ENCODE data around the gene DCAF11.
A peak's percentile ranks its signal among the peaks of the same experiment; 100 is the strongest.

The DCAF11 gene

GRCh38 chr14:24110523-24110922 is 4.1 kb upstream of the DCAF11 start:
- Histone ChIP-seq H3K4me1 (ENCODE audit: control insufficient read depth, insufficient read depth, low read length, poor library complexity, severe bottlenecking) (no peaks in the 10 kb centered on the region), H3K4me3 (ENCODE audit: extremely low read depth, insufficient read depth, low read length, poor library complexity, severe bottlenecking) (no peak overlapping the region), H3K27ac (ENCODE audit: low read depth, low read length, severe bottlenecking) (no peak overlapping the region), H3K36me3 (ENCODE audit: control insufficient read depth, insufficient read depth, low read length) (no peaks in the 10 kb centered on the region), H3K9me3 (ENCODE audit: control insufficient read depth, low read length) (no peaks in the 10 kb centered on the region)
- no CpG with 5 or more reads among the region's 1 CpG for WGBS, 2 experiments (ENCODE audit: insufficient coverage in 2 of 2)

GRCh38 chr14:24113379-24113800 is 1.2 kb upstream of the DCAF11 start:
- Histone ChIP-seq H3K27ac (ENCODE audit: low read depth, low read length, severe bottlenecking) (peak overlapping the region; percentile 97), H3K36me3 (ENCODE audit: control insufficient read depth, insufficient read depth, low read length) (peaks cover 14% of the 10 kb centered on the region), H3K4me3 (ENCODE audit: extremely low read depth, insufficient read depth, low read length, poor library complexity, severe bottlenecking) (peak overlapping the region; percentile 80), H3K4me1 (ENCODE audit: control insufficient read depth, insufficient read depth, low read length, poor library complexity, severe bottlenecking) (peaks cover 5% of the 10 kb centered on the region), H3K9me3 (ENCODE audit: control insufficient read depth, low read length) (no peaks in the 10 kb centered on the region)
- 12 to 13% methylated on average over 5 to 12 of the region's 15 CpGs for WGBS, 2 experiments (ENCODE audit: insufficient coverage in 2 of 2)

GRCh38 chr14:24113801-24114531 is 611 bp upstream of the DCAF11 start:
- peaks cover 5% of the 10 kb centered on the region for H3K4me1 ChIP-seq (ENCODE audit: control insufficient read depth, insufficient read depth, low read length, poor library complexity, severe bottlenecking)
- no peaks in the 10 kb centered on the region for H3K9me3 ChIP-seq (ENCODE audit: control insufficient read depth, low read length)
- H3K4me3 ChIP-seq (ENCODE audit: extremely low read depth, insufficient read depth, low read length, poor library complexity, severe bottlenecking): peak overlapping the region; percentile 80
- peaks cover 19% of the 10 kb centered on the region for H3K36me3 ChIP-seq (ENCODE audit: control insufficient read depth, insufficient read depth, low read length)
- 0 to 1% methylated on average over 39 to 41 of the region's 42 CpGs for WGBS, 2 experiments (ENCODE audit: insufficient coverage in 2 of 2)
- H3K27ac ChIP-seq (ENCODE audit: low read depth, low read length, severe bottlenecking): peak overlapping the region; percentile 97

GRCh38 chr14:24115422-24116127 is 998 bp downstream of the DCAF11 start:
- H3K9me3 ChIP-seq (ENCODE audit: control insufficient read depth, low read length): no peaks in the 10 kb centered on the region
- H3K36me3 ChIP-seq (ENCODE audit: control insufficient read depth, insufficient read depth, low read length): peaks cover 30% of the 10 kb centered on the region
- H3K4me3 ChIP-seq (ENCODE audit: extremely low read depth, insufficient read depth, low read length, poor library complexity, severe bottlenecking): peak overlapping the region; percentile 80
- peaks cover 5% of the 10 kb centered on the region for H3K4me1 ChIP-seq (ENCODE audit: control insufficient read depth, insufficient read depth, low read length, poor library complexity, severe bottlenecking)
- H3K27ac ChIP-seq (ENCODE audit: low read depth, low read length, severe bottlenecking): peak overlapping the region; percentile 97
- 8 to 12% methylated on average over 13 to 14 of the region's 14 CpGs for WGBS, 2 experiments (ENCODE audit: insufficient coverage in 2 of 2)

- Histone ChIP-seq H3K27ac (ENCODE audit: low read depth, low read length, severe bottlenecking) (no peak overlapping the region), H3K4me1 (ENCODE audit: control insufficient read depth, insufficient read depth, low read length, poor library complexity, severe bottlenecking) (peaks cover 5% of the 10 kb centered on the region), H3K36me3 (ENCODE audit: control insufficient read depth, insufficient read depth, low read length) (peaks cover 37% of the 10 kb centered on the region), H3K4me3 (ENCODE audit: extremely low read depth, insufficient read depth, low read length, poor library complexity, severe bottlenecking) (peak overlapping the region; percentile 80), H3K9me3 (ENCODE audit: control insufficient read depth, low read length) (no peaks in the 10 kb centered on the region)
- WGBS, 2 experiments (ENCODE audit: insufficient coverage in 2 of 2): 90 to 94% methylated on average over 3 of the region's 6 CpGs
Measured at GRCh38 chr14:24116128-24116814, 1.7 kb downstream of the DCAF11 start.

- peaks cover 38% of the 10 kb centered on the region for H3K36me3 ChIP-seq (ENCODE audit: control insufficient read depth, insufficient read depth, low read length)
- H3K9me3 ChIP-seq (ENCODE audit: control insufficient read depth, low read length): no peaks in the 10 kb centered on the region
- H3K4me3 ChIP-seq (ENCODE audit: extremely low read depth, insufficient read depth, low read length, poor library complexity, severe bottlenecking): no peak overlapping the region
- WGBS, 2 experiments (ENCODE audit: insufficient coverage in 2 of 2): 87 to 94% methylated on average over 4 to 5 of the region's 6 CpGs
- peaks cover 5% of the 10 kb centered on the region for H3K4me1 ChIP-seq (ENCODE audit: control insufficient read depth, insufficient read depth, low read length, poor library complexity, severe bottlenecking)
- no peak overlapping the region for H3K27ac ChIP-seq (ENCODE audit: low read depth, low read length, severe bottlenecking)
Measured at GRCh38 chr14:24117179-24117578, 2.6 kb downstream of the DCAF11 start.

GRCh38 chr14:24119691-24120090 is 5.1 kb downstream of the DCAF11 start:
- H3K9me3 ChIP-seq (ENCODE audit: control insufficient read depth, low read length): no peaks in the 10 kb centered on the region
- H3K36me3 ChIP-seq (ENCODE audit: control insufficient read depth, insufficient read depth, low read length): peaks cover 41% of the 10 kb centered on the region
- H3K4me3 ChIP-seq (ENCODE audit: extremely low read depth, insufficient read depth, low read length, poor library complexity, severe bottlenecking): no peak overlapping the region
- H3K4me1 ChIP-seq (ENCODE audit: control insufficient read depth, insufficient read depth, low read length, poor library complexity, severe bottlenecking): peaks cover 5% of the 10 kb centered on the region
- H3K27ac ChIP-seq (ENCODE audit: low read depth, low read length, severe bottlenecking): no peak overlapping the region
- WGBS, 2 experiments (ENCODE audit: insufficient coverage in 2 of 2): 93 to 97% methylated on average over 5 to 6 of the region's 6 CpGs

- WGBS, 2 experiments (ENCODE audit: insufficient coverage in 2 of 2): 92 to 100% methylated on average over 2 to 4 of the region's 8 CpGs
- Histone ChIP-seq H3K27ac (ENCODE audit: low read depth, low read length, severe bottlenecking) (no peak overlapping the region), H3K9me3 (ENCODE audit: control insufficient read depth, low read length) (no peaks in the 10 kb centered on the region), H3K4me3 (ENCODE audit: extremely low read depth, insufficient read depth, low read length, poor library complexity, severe bottlenecking) (no peak overlapping the region), H3K4me1 (ENCODE audit: control insufficient read depth, insufficient read depth, low read length, poor library complexity, severe bottlenecking) (no peaks in the 10 kb centered on the region), H3K36me3 (ENCODE audit: control insufficient read depth, insufficient read depth, low read length) (peaks cover 41% of the 10 kb centered on the region)
Measured at GRCh38 chr14:24121210-24121609, 6.6 kb downstream of the DCAF11 start.

GRCh38 chr14:24122416-24122815 is 7.8 kb downstream of the DCAF11 start:
- H3K27ac ChIP-seq (ENCODE audit: low read depth, low read length, severe bottlenecking): no peak overlapping the region
- H3K9me3 ChIP-seq (ENCODE audit: control insufficient read depth, low read length): no peaks in the 10 kb centered on the region
- WGBS, 2 experiments (ENCODE audit: insufficient coverage in 2 of 2): no CpG with 5 or more reads among the region's 4 CpGs
- peaks cover 37% of the 10 kb centered on the region for H3K36me3 ChIP-seq (ENCODE audit: control insufficient read depth, insufficient read depth, low read length)
- no peaks in the 10 kb centered on the region for H3K4me1 ChIP-seq (ENCODE audit: control insufficient read depth, insufficient read depth, low read length, poor library complexity, severe bottlenecking)
- no peak overlapping the region for H3K4me3 ChIP-seq (ENCODE audit: extremely low read depth, insufficient read depth, low read length, poor library complexity, severe bottlenecking)

GRCh38 chr14:24122898-24123297 is 8.3 kb downstream of the DCAF11 start:
- 92 to 93% methylated on average over 5 to 7 of the region's 8 CpGs for WGBS, 2 experiments (ENCODE audit: insufficient coverage in 2 of 2)
- Histone ChIP-seq H3K9me3 (ENCODE audit: control insufficient read depth, low read length) (no peaks in the 10 kb centered on the region), H3K4me3 (ENCODE audit: extremely low read depth, insufficient read depth, low read length, poor library complexity, severe bottlenecking) (no peak overlapping the region), H3K36me3 (ENCODE audit: control insufficient read depth, insufficient read depth, low read length) (peaks cover 32% of the 10 kb centered on the region), H3K4me1 (ENCODE audit: control insufficient read depth, insufficient read depth, low read length, poor library complexity, severe bottlenecking) (no peaks in the 10 kb centered on the region), H3K27ac (ENCODE audit: low read depth, low read length, severe bottlenecking) (no peak overlapping the region)

Measured in mesodermal cell (in vitro differentiated cells).